ENCODE data around the gene SP6. TPM values are rescaled to one million over a fixed set of nuclear protein-coding genes. Genes with fewer than 3 reads are reported as not detected.

Gene SP6
- total RNA-seq, 1 experiment from 2014 or later: not detected

DNA sequence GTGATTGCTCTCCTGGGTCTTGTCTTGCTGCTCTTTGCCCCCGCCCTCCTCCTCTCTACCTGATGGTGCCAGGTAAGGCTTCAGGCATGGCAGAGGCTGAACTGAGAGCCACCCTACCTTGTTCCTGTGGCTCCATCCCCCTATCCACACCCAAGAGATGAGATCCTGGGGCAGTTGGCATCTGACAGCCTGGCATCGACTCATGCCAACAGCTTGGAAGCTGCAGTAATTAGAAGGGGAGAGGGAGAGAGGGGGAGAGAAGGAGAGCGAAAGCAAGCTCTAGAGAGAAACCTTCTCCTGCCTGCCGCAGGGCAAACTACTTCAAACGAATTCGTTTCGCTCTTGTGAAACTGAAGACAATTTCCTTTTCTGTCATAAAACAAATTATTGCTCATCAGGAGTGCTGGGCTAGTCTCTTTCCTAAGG lies 13.8 kb upstream of the SP6 start:
- H3K36me3 ChIP-seq (ENCODE audit: insufficient read depth, low read length): no peaks in the 10 kb centered on the region
- H3K9ac ChIP-seq (ENCODE audit: low read length): no peak overlapping the region
- no peaks in the 10 kb centered on the region for H4K20me1 ChIP-seq (ENCODE audit: insufficient read depth, low read depth, low read length)
- H2AFZ ChIP-seq (ENCODE audit: low read length): peak overlapping the region; percentile 36; the same call in 1 of the 2 replicates
- H3K4me2 ChIP-seq (ENCODE audit: low read depth, low read length, poor library complexity, severe bottlenecking): no peak overlapping the region
- DNase-seq: no peak
- H3K4me3 ChIP-seq (ENCODE audit: low read length): no peak overlapping the region
- no peaks in the 10 kb centered on the region for H3K79me2 ChIP-seq (ENCODE audit: low read length)
- no peak overlapping the region for H3K27ac ChIP-seq (ENCODE audit: low read length)
- no peaks in the 10 kb centered on the region for H3K9me2 ChIP-seq (replicated peaks; ENCODE audit: insufficient read depth, low read length)
- H3K27me3 ChIP-seq (ENCODE audit: low read length): no peaks in the 10 kb centered on the region
- H3K4me1 ChIP-seq (ENCODE audit: low read length): no peaks in the 10 kb centered on the region
- no peaks in the 10 kb centered on the region for H3K9me3 ChIP-seq (ENCODE audit: low read length)

- Histone ChIP-seq H3K9me2 (replicated peaks; ENCODE audit: insufficient read depth, low read length) (no peaks in the 10 kb centered on the region), H3K79me2 (ENCODE audit: low read length) (no peaks in the 10 kb centered on the region), H3K4me2 (ENCODE audit: low read depth, low read length, poor library complexity, severe bottlenecking) (no peak overlapping the region), H3K27ac (ENCODE audit: low read length) (no peak overlapping the region), H3K36me3 (ENCODE audit: insufficient read depth, low read length) (no peaks in the 10 kb centered on the region), H3K27me3 (ENCODE audit: low read length) (no peaks in the 10 kb centered on the region), H3K4me3 (ENCODE audit: low read length) (no peak overlapping the region), H2AFZ (ENCODE audit: low read length) (no peak overlapping the region), H4K20me1 (ENCODE audit: insufficient read depth, low read depth, low read length) (no peaks in the 10 kb centered on the region), H3K9ac (ENCODE audit: low read length) (no peak overlapping the region), H3K4me1 (ENCODE audit: low read length) (no peaks in the 10 kb centered on the region), H3K9me3 (ENCODE audit: low read length) (no peaks in the 10 kb centered on the region)
- DNase-seq: no peak
Observed at GRCh38 chr17:47862621-47863440, 11.9 kb upstream of the SP6 start.

- Histone ChIP-seq H3K9me2 (replicated peaks; ENCODE audit: insufficient read depth, low read length) (no peaks in the 10 kb centered on the region), H3K9me3 (ENCODE audit: low read length) (no peaks in the 10 kb centered on the region), H3K4me1 (ENCODE audit: low read length) (no peaks in the 10 kb centered on the region), H3K9ac (ENCODE audit: low read length) (no peak overlapping the region), H3K27me3 (ENCODE audit: low read length) (no peaks in the 10 kb centered on the region), H3K4me2 (ENCODE audit: low read depth, low read length, poor library complexity, severe bottlenecking) (no peak overlapping the region), H2AFZ (ENCODE audit: low read length) (no peak overlapping the region), H3K27ac (ENCODE audit: low read length) (no peak overlapping the region), H3K36me3 (ENCODE audit: insufficient read depth, low read length) (no peaks in the 10 kb centered on the region), H4K20me1 (ENCODE audit: insufficient read depth, low read depth, low read length) (no peaks in the 10 kb centered on the region), H3K79me2 (ENCODE audit: low read length) (no peaks in the 10 kb centered on the region), H3K4me3 (ENCODE audit: low read length) (no peak overlapping the region)
- no peak for DNase-seq
Observed at GRCh38 chr17:47860386-47860785, 9.4 kb upstream of the SP6 start.

DNA sequence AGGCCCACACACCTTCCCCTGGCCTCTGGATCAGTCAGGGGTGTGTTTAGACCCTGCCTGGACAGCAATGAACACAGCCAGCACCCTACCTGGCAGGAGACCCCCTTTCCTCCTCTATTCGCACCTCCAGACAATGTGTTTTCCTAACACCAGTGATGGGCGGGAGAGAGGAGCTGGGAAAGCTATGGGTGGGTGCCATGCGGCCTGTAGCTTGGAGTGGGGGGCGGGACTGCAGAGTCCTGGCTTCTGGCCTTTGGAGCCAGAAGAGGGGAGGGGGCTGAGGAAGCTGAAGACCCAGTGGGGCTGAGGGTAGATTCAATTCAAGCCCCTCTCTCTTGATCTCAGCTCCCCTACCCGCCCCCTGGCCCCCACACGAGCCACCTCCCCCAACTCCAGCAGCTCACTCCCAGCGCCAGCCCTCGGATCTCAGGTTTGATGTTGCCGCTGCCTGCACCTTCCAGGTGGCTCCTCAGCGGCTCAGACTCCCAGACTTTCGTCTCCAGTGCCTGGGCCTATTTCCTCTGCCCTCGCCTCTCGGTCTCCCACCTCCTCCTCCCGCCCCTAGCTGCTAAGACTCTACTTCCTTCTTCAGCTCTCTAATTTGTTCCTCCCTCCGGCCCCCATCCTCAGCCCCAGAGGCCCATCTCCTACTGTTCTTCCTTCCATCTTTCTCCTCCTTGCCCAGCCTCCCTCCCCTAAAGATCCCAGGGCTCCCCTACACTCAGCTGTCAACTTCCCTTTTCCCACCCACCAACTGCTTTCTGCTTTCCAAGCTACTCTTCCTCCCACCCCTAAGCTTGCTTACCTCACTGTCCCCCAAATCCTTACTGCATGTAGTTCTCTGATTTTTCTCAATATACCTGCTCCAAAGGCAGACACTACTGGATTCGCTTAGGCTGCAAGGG lies 6.8 kb upstream of the SP6 start:
- no peaks in the 10 kb centered on the region for H3K4me1 ChIP-seq (ENCODE audit: low read length)
- no peak overlapping the region for H2AFZ ChIP-seq (ENCODE audit: low read length)
- no peak overlapping the region for H3K4me3 ChIP-seq (ENCODE audit: low read length)
- H3K27ac ChIP-seq (ENCODE audit: low read length): no peak overlapping the region
- H3K9me3 ChIP-seq (ENCODE audit: low read length): no peaks in the 10 kb centered on the region
- no peak overlapping the region for H3K9ac ChIP-seq (ENCODE audit: low read length)
- no peaks in the 10 kb centered on the region for H3K9me2 ChIP-seq (replicated peaks; ENCODE audit: insufficient read depth, low read length)
- no peaks in the 10 kb centered on the region for H3K79me2 ChIP-seq (ENCODE audit: low read length)
- H4K20me1 ChIP-seq (ENCODE audit: insufficient read depth, low read depth, low read length): no peaks in the 10 kb centered on the region
- no peak for DNase-seq
- no peaks in the 10 kb centered on the region for H3K27me3 ChIP-seq (ENCODE audit: low read length)
- no peaks in the 10 kb centered on the region for H3K36me3 ChIP-seq (ENCODE audit: insufficient read depth, low read length)
- no peak overlapping the region for H3K4me2 ChIP-seq (ENCODE audit: low read depth, low read length, poor library complexity, severe bottlenecking)

- Histone ChIP-seq H3K27ac (ENCODE audit: low read length) (no peak overlapping the region), H3K9me2 (replicated peaks; ENCODE audit: insufficient read depth, low read length) (no peaks in the 10 kb centered on the region), H3K4me3 (ENCODE audit: low read length) (no peak overlapping the region), H3K36me3 (ENCODE audit: insufficient read depth, low read length) (no peaks in the 10 kb centered on the region), H3K4me1 (ENCODE audit: low read length) (no peaks in the 10 kb centered on the region; the same call in 1 of the 2 replicates), H3K9ac (ENCODE audit: low read length) (no peak overlapping the region), H2AFZ (ENCODE audit: low read length) (no peak overlapping the region), H3K4me2 (ENCODE audit: low read depth, low read length, poor library complexity, severe bottlenecking) (no peak overlapping the region), H3K27me3 (ENCODE audit: low read length) (no peaks in the 10 kb centered on the region), H4K20me1 (ENCODE audit: insufficient read depth, low read depth, low read length) (no peaks in the 10 kb centered on the region), H3K9me3 (ENCODE audit: low read length) (no peaks in the 10 kb centered on the region), H3K79me2 (ENCODE audit: low read length) (no peaks in the 10 kb centered on the region)
- DNase-seq: no peak
Observed at GRCh38 chr17:47856830-47857229, 5.9 kb upstream of the SP6 start.

DNA sequence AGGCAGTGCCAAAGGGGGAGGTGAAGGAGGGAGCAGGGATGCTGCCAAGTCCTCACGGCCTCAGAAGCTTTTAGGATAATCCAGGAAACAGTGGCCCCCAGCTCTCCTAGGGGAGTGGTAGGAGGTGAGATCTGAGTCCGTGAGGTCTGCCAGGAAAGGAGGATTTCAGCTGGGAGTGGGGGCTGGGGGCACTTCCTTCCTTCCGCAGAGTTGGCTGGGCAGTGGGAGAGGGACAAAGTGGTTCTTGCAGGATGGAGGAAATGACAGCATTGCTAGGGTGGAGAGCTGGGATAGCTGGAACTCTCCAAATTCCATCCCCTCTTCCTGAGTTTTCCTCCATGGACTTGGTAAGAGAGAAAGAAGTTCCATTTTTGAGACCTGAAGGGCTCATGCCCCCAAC lies 4.8 kb upstream of the SP6 start:
- no peaks in the 10 kb centered on the region for H3K79me2 ChIP-seq (ENCODE audit: low read length)
- DNase-seq: no peak
- no peak overlapping the region for H3K4me3 ChIP-seq (ENCODE audit: low read length)
- no peak overlapping the region for H3K4me2 ChIP-seq (ENCODE audit: low read depth, low read length, poor library complexity, severe bottlenecking)
- H3K36me3 ChIP-seq (ENCODE audit: insufficient read depth, low read length): no peaks in the 10 kb centered on the region
- H2AFZ ChIP-seq (ENCODE audit: low read length): no peak overlapping the region
- no peaks in the 10 kb centered on the region for H4K20me1 ChIP-seq (ENCODE audit: insufficient read depth, low read depth, low read length)
- H3K4me1 ChIP-seq (ENCODE audit: low read length): peaks cover 3% of the 10 kb centered on the region; the same call in 1 of the 2 replicates
- no peaks in the 10 kb centered on the region for H3K27me3 ChIP-seq (ENCODE audit: low read length)
- H3K27ac ChIP-seq (ENCODE audit: low read length): no peak overlapping the region
- no peaks in the 10 kb centered on the region for H3K9me2 ChIP-seq (replicated peaks; ENCODE audit: insufficient read depth, low read length)
- H3K9me3 ChIP-seq (ENCODE audit: low read length): no peaks in the 10 kb centered on the region
- no peak overlapping the region for H3K9ac ChIP-seq (ENCODE audit: low read length)

DNA sequence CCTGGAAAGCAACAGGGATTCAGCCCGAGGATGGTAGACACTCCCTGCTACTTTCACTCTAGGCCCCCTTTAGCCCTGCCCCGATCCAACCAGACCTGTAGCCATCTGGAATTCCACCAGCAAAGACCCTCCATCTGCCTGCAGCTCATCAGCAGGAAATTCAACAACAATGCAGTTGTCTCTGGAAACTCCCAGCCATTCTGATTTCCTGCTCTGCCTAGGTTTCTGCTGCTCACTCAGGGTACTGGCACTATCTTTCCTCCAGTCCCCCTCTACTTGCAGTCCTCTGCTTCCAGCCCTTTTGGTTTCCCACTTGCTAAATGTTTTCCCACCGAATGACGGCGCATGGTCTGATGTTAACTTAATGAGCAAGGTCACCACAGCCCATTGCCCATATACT lies 2.7 kb upstream of the SP6 start:
- no peaks in the 10 kb centered on the region for H3K27me3 ChIP-seq (ENCODE audit: low read length)
- H2AFZ ChIP-seq (ENCODE audit: low read length): no peak overlapping the region

More for the DNA sequence above, 2.7 kb upstream of the SP6 start:
- H3K9me3 ChIP-seq (ENCODE audit: low read length): no peaks in the 10 kb centered on the region
- no peaks in the 10 kb centered on the region for H3K36me3 ChIP-seq (ENCODE audit: insufficient read depth, low read length)
- peaks cover 4% of the 10 kb centered on the region; the same call in 1 of the 2 replicates for H4K20me1 ChIP-seq (ENCODE audit: insufficient read depth, low read depth, low read length)
- H3K4me2 ChIP-seq (ENCODE audit: low read depth, low read length, poor library complexity, severe bottlenecking): no peak overlapping the region
- H3K4me1 ChIP-seq (ENCODE audit: low read length): peaks cover 5% of the 10 kb centered on the region; the same call in 1 of the 2 replicates
- no peak overlapping the region for H3K9ac ChIP-seq (ENCODE audit: low read length)
- no peak overlapping the region for H3K4me3 ChIP-seq (ENCODE audit: low read length)
- no peaks in the 10 kb centered on the region for H3K9me2 ChIP-seq (replicated peaks; ENCODE audit: insufficient read depth, low read length)
- no peak for DNase-seq
- H3K79me2 ChIP-seq (ENCODE audit: low read length): no peaks in the 10 kb centered on the region
- no peak overlapping the region for H3K27ac ChIP-seq (ENCODE audit: low read length)
